SK-N-SH (cell line): ENCODE results near the gene RMDN2. TPM values are rescaled to one million over a fixed set of nuclear protein-coding genes. Genes with fewer than 3 reads are reported as not detected.

Source experiments
- CTCF ChIA-PET: fragments of 300-600, 350-600 bp; formaldehyde crosslinking; extraction: SDS; loops from one replicate; lab custom pipeline; 2021; lab: Yijun Ruan, JAX
- POLR2A ChIA-PET: fragments of 350-600 bp; sonication (Branson Sonifier 250); formaldehyde crosslinking; extraction: SDS; loops from one replicate; lab custom pipeline; 2020; ENCODE audit warnings: antibody characterized with exemption, inconsistent platforms; lab: Yijun Ruan, JAX
- DNase-seq: peaks from one replicate; pipeline ENCODE4 v3.0.0; 2012
- H2AFZ ChIP-seq: fragments of 200-600 bp; sonication (generic); 2 replicates; pipeline ENCODE4 v1.8.1; 2016; ENCODE audit warnings: antibody characterized with exemption, mild to moderate bottlenecking, low read depth
- H3F3A ChIP-seq: fragments of 200-600 bp; sonication (generic); replicated peaks from 2 replicates; pipeline ENCODE3; 2016; ENCODE audit warnings: antibody characterized with exemption, mild to moderate bottlenecking; ENCODE audit not compliant: insufficient read depth
- H3K27ac ChIP-seq, 2 experiments: fragments of 200-500 bp in 1 of 2; fragments of 200-600 bp in 1 of 2; sonication (Bioruptor generic) in 1 of 2; sonication (generic), shearing (Covaris generic) in 1 of 2; 2 replicates each; pipeline versions ENCODE4 v1.5.1 to v1.6.1; 2014 to 2016; ENCODE audit warnings: low read depth in 2 of 2, inconsistent platforms in 1 of 2, low read length in 1 of 2, mild to moderate bottlenecking in 1 of 2, mixed read lengths in 1 of 2
- H3K27me3 ChIP-seq: fragments of 200-600 bp; sonication (generic), shearing (Covaris generic); 2 replicates; pipeline ENCODE4 v1.6.1; 2016; ENCODE audit warnings: mixed run types; ENCODE audit not compliant: insufficient read depth
- H3K36me3 ChIP-seq, 2 experiments: fragments of 200-500 bp in 1 of 2; fragments of 200-600 bp in 1 of 2; sonication (Bioruptor generic) in 1 of 2; sonication (generic) in 1 of 2; replicated peaks in 1 of 2; 2 replicates each; pipeline versions ENCODE3 to v1.5.1; 2014 to 2016; ENCODE audit warnings: low read length in 1 of 2, mild to moderate bottlenecking in 1 of 2; ENCODE audit not compliant: insufficient read depth in 2 of 2, control insufficient read depth in 1 of 2
- H3K4me1 ChIP-seq, 2 experiments: fragments of 200-500 bp in 1 of 2; fragments of 200-600 bp in 1 of 2; sonication (Bioruptor generic) in 1 of 2; sonication (generic), shearing (Covaris generic) in 1 of 2; 2 replicates each; pipeline versions ENCODE4 v1.5.1 to v1.6.1; 2014 to 2016; ENCODE audit warnings: low read depth in 1 of 2, low read length in 1 of 2, mixed run types in 1 of 2; ENCODE audit not compliant: insufficient read depth in 2 of 2, control insufficient read depth in 1 of 2
- H3K4me2 ChIP-seq: fragments of 200-600 bp; sonication (generic), shearing (Covaris generic); 2 replicates; pipeline ENCODE4 v1.6.1; 2017; ENCODE audit warnings: mixed run types
- H3K4me3 ChIP-seq, 2 experiments: fragments of 200-500 bp in 1 of 2; fragments of 200-600 bp in 1 of 2; sonication (Bioruptor generic) in 1 of 2; sonication (generic), shearing (Covaris generic) in 1 of 2; 2 replicates each; pipeline versions ENCODE4 v1.5.1 to v1.8.1; 2014 to 2016; ENCODE audit warnings: low read depth in 2 of 2, inconsistent platforms in 1 of 2, low read length in 1 of 2, mild to moderate bottlenecking in 1 of 2, mixed read lengths in 1 of 2, moderate library complexity in 1 of 2
- H3K79me2 ChIP-seq: fragments of 200-600 bp; sonication (generic); 2 replicates; pipeline ENCODE4 v1.8.1; 2017; ENCODE audit warnings: mild to moderate bottlenecking; ENCODE audit not compliant: insufficient read depth
- H3K9ac ChIP-seq: fragments of 200-600 bp; sonication (generic); 2 replicates; pipeline ENCODE4 v1.6.1; 2017; ENCODE audit warnings: mixed run types
- H3K9me2 ChIP-seq: fragments of 200-600 bp; sonication (generic); 2 replicates; pipeline ENCODE4 v1.6.1; 2017; ENCODE audit warnings: mixed run types
- H3K9me3 ChIP-seq: fragments of 200-600 bp; sonication (generic); 2 replicates; pipeline ENCODE4 v1.6.1; 2017; ENCODE audit warnings: mixed run types, mild to moderate bottlenecking, moderate library complexity
- H4K20me1 ChIP-seq: fragments of 200-600 bp; sonication (generic); 2 replicates; pipeline ENCODE4 v1.6.1; 2017; ENCODE audit warnings: mild to moderate bottlenecking, mixed run types; ENCODE audit not compliant: insufficient read depth
- CHD2 ChIP-seq: fragments of 150-350 bp; IDR thresholded peaks from 2 replicates; pipeline ENCODE4 v1.6.1; 2018; ENCODE audit warnings: low read length; ENCODE audit not compliant: partially characterized antibody
- CTCF ChIP-seq: fragments of 200-600 bp; sonication (generic); IDR thresholded peaks from 2 replicates; pipeline ENCODE4 v1.6.1; 2017; ENCODE audit warnings: antibody characterized with exemption, mild to moderate bottlenecking, moderate library complexity
- ELF1 ChIP-seq: IDR thresholded peaks from 2 replicates; pipeline ENCODE4 v1.4.0; 2012
- EP300 ChIP-seq, 2 experiments: IDR thresholded peaks; 2 replicates each; pipeline versions ENCODE4 v1.4.0 to v1.6.1; 2012; ENCODE audit warnings: borderline replicate concordance in 1 of 2, low read depth in 1 of 2, low read length in 1 of 2
- EZH2phosphoT487 ChIP-seq: fragments of 200-600 bp; sonication (generic); IDR thresholded peaks from 2 replicates; pipeline ENCODE4 v1.6.1; 2017; ENCODE audit warnings: low read depth, mixed run types, mild to moderate bottlenecking, antibody characterized with exemption, moderate library complexity, borderline replicate concordance
- FOSL2 ChIP-seq: IDR thresholded peaks from 2 replicates; pipeline ENCODE4 v1.4.0; 2012; ENCODE audit warnings: low read depth, mild to moderate bottlenecking, moderate library complexity, borderline replicate concordance
- FOXM1 ChIP-seq: IDR thresholded peaks from 2 replicates; pipeline ENCODE4 v1.4.0; 2012; ENCODE audit warnings: low read depth, mild to moderate bottlenecking
- GABPA ChIP-seq: IDR thresholded peaks from 2 replicates; pipeline ENCODE4 v1.4.0; 2012; ENCODE audit warnings: low read depth, mild to moderate bottlenecking
- GATA2 ChIP-seq: sonication (generic); formaldehyde crosslinking; IDR thresholded peaks from 2 replicates; pipeline ENCODE4 v1.5.0; 2020; ENCODE audit warnings: mild to moderate bottlenecking, missing genetic modification reagents
- IRF3 ChIP-seq: fragments of 150-350 bp; IDR thresholded peaks from 2 replicates; pipeline ENCODE4 v1.6.1; 2016; ENCODE audit warnings: mild to moderate bottlenecking, low read depth, low read length
- JUND ChIP-seq: IDR thresholded peaks from 2 replicates; pipeline ENCODE4 v1.4.0; 2012
- MAX ChIP-seq: IDR thresholded peaks from 2 replicates; pipeline ENCODE4 v1.4.0; 2012; ENCODE audit warnings: low read depth
- MEF2A ChIP-seq: IDR thresholded peaks from 2 replicates; pipeline ENCODE4 v1.4.0; 2012; ENCODE audit warnings: low read depth, borderline replicate concordance
- MXI1 ChIP-seq: IDR thresholded peaks from 2 replicates; pipeline ENCODE4 v1.6.1; 2012; ENCODE audit warnings: mild to moderate bottlenecking, low read depth, low read length, improper control_type of control experiment
- NFIC ChIP-seq: IDR thresholded peaks from 2 replicates; pipeline ENCODE4 v1.4.0; 2012; ENCODE audit warnings: borderline replicate concordance
- NRF1 ChIP-seq: IDR thresholded peaks from 2 replicates; pipeline ENCODE4 v1.6.1; 2012; ENCODE audit warnings: low read depth, mild to moderate bottlenecking, low read length
- PBX3 ChIP-seq: IDR thresholded peaks from 2 replicates; pipeline ENCODE4; 2012
- RCOR1 ChIP-seq: fragments of 150-350 bp; IDR thresholded peaks from 2 replicates; pipeline ENCODE4 v1.6.1; 2017; ENCODE audit warnings: antibody characterized with exemption, low read length
- RFX5 ChIP-seq: IDR thresholded peaks from 2 replicates; pipeline ENCODE4 v1.6.1; 2012; ENCODE audit warnings: mild to moderate bottlenecking, improper control_type of control experiment, low read length
- RXRA ChIP-seq: IDR thresholded peaks from 2 replicates; pipeline ENCODE4 v1.4.0; 2012; ENCODE audit warnings: low read depth, mild to moderate bottlenecking, borderline replicate concordance
- SIN3A ChIP-seq: IDR thresholded peaks from 2 replicates; pipeline ENCODE4 v1.6.1; 2012; ENCODE audit warnings: low read depth, mild to moderate bottlenecking, low read length, moderate library complexity, borderline replicate concordance
- SMC3 ChIP-seq: IDR thresholded peaks from 2 replicates; pipeline ENCODE4 v1.6.1; 2012; ENCODE audit warnings: low read depth, low read length, improper control_type of control experiment
- TAF1 ChIP-seq: IDR thresholded peaks from 2 replicates; pipeline ENCODE4 v1.6.1; 2012; ENCODE audit warnings: low read depth, mild to moderate bottlenecking, low read length, moderate library complexity, borderline replicate concordance
- TCF12 ChIP-seq: IDR thresholded peaks from 2 replicates; pipeline ENCODE4 v1.4.0; 2012
- USF2 ChIP-seq: fragments of 150-350 bp; IDR thresholded peaks from 2 replicates; pipeline ENCODE4 v1.6.1; 2017; ENCODE audit warnings: antibody characterized with exemption, low read length, low read depth, borderline replicate concordance
- ZBTB33 ChIP-seq: IDR thresholded peaks from 2 replicates; pipeline ENCODE4 v1.4.0; 2012; ENCODE audit warnings: low read depth, borderline replicate concordance
- WGBS: methylation state at CpG from one replicate; pipeline ENCODE4 v1.1.6; 2017; ENCODE audit warnings: low lambda C conversion rate; 5-methylcytosine and 5-hydroxymethylcytosine counted together
- polyA plus RNA-seq, 3 experiments: library from polyadenylated mRNA; depleted of rRNA; stranded (reverse); fragments of >200 nt; gene quantifications; 2 replicates each; pipeline ENCODE4 v1.2.3, GENCODE V29; 2012

RMDN2 gene
- polyA plus RNA-seq, 1 of the 3 experiments (the other 2 are of a cell fraction): 7.3 TPM

- peak; percentile 85 for DNase-seq
- H3K79me2 ChIP-seq: no peaks in the 10 kb centered on the region
- ChIA-PET POLR2A (no interaction called here), CTCF (interaction anchor here (0.6 to 23.4 kb wide), 46 partner anchors 9 to 722 kb away, joined by 3 to 546 read pairs (median 4); partner anchors contain the start of gene RMDN2)
- H3K9ac ChIP-seq: no peak overlapping the region
- 0 out of 2 replicates have a peak overlapping the region, but pooled peaks have one; percentile 14 for H2AFZ ChIP-seq
- WGBS: 27% methylated on average over 8 of the region's 8 CpGs
- H3F3A ChIP-seq: no peaks in the 10 kb centered on the region
- no peaks in the 10 kb centered on the region for H4K20me1 ChIP-seq
- H3K36me3 ChIP-seq: no peaks in the 10 kb centered on the region
- H3K4me3 ChIP-seq: no peak overlapping the region
- H3K9me3 ChIP-seq: no peaks in the 10 kb centered on the region
- H3K4me2 ChIP-seq: no peak overlapping the region
- H3K27ac ChIP-seq: no peak overlapping the region; a peak in 1 of 4 replicates
- no peaks in the 10 kb centered on the region for H3K9me2 ChIP-seq
- no peaks in the 10 kb centered on the region for H3K27me3 ChIP-seq
- peaks cover 6 to 8% of the 10 kb centered on the region in 2 experiments; a peak in 3 of 4 replicates for H3K4me1 ChIP-seq
- no peak for TF ChIP-seq IRF3
- no peak for TF ChIP-seq TAF1
- TF ChIP-seq EZH2phosphoT487: no peak
- no peak for TF ChIP-seq NRF1
- no peak for TF ChIP-seq USF2
- TF ChIP-seq PBX3: peak; percentile 3; the same call in 1 of the 2 replicates
- no peak for TF ChIP-seq ELF1
- TF ChIP-seq EP300 (IDR thresholded peaks at IDR 0.05; ENCODE audit: borderline replicate concordance in 1 of 2, low read depth in 1 of 2, low read length in 1 of 2): no peak
- TF ChIP-seq RXRA: no peak
- TF ChIP-seq NFIC: no peak
- 0 out of 2 replicates have a peak, but pooled peaks have one; percentile 24 for TF ChIP-seq SIN3A
- TF ChIP-seq CTCF: peak; percentile 95
- TF ChIP-seq ZBTB33: no peak
- TF ChIP-seq FOXM1: 0 out of 2 replicates have a peak, but pooled peaks have one; percentile 27
- peak; percentile 53 for TF ChIP-seq CHD2
- TF ChIP-seq MAX: no peak
- peak; percentile 96 for TF ChIP-seq SMC3
- TF ChIP-seq RCOR1: peak; percentile 44; the same call in 1 of the 2 replicates
- no peak for TF ChIP-seq FOSL2
- TF ChIP-seq GABPA: no peak
- TF ChIP-seq JUND: no peak
- TF ChIP-seq MXI1: no peak; the same call in 1 of the 2 replicates
- no peak for TF ChIP-seq MEF2A
- no peak for TF ChIP-seq GATA2 (CRISPR knock-in tag)
- peak; percentile 19; the same call in 1 of the 2 replicates for TF ChIP-seq TCF12
- TF ChIP-seq RFX5: no peak
These were observed 34.1 kb upstream of the RMDN2 start for GRCh38 chr2:37890893-37891495.
